ENCODE measurements around the gene GRHL1. TPM values are rescaled to one million over a fixed set of nuclear protein-coding genes. Genes with fewer than 3 reads are reported as not detected.
A peak's percentile ranks its signal among the peaks of the same experiment; 100 is the strongest.
"Not testable (repeated sequence)": the region's sequence is repeated elsewhere in the genome, so short reads cannot be mapped to it uniquely, and the experiment has no call there.

The GRHL1 gene
- total and polyA plus RNA-seq, 8 donors: 2.4 to 7.3 (median 5.5) TPM

DNA sequence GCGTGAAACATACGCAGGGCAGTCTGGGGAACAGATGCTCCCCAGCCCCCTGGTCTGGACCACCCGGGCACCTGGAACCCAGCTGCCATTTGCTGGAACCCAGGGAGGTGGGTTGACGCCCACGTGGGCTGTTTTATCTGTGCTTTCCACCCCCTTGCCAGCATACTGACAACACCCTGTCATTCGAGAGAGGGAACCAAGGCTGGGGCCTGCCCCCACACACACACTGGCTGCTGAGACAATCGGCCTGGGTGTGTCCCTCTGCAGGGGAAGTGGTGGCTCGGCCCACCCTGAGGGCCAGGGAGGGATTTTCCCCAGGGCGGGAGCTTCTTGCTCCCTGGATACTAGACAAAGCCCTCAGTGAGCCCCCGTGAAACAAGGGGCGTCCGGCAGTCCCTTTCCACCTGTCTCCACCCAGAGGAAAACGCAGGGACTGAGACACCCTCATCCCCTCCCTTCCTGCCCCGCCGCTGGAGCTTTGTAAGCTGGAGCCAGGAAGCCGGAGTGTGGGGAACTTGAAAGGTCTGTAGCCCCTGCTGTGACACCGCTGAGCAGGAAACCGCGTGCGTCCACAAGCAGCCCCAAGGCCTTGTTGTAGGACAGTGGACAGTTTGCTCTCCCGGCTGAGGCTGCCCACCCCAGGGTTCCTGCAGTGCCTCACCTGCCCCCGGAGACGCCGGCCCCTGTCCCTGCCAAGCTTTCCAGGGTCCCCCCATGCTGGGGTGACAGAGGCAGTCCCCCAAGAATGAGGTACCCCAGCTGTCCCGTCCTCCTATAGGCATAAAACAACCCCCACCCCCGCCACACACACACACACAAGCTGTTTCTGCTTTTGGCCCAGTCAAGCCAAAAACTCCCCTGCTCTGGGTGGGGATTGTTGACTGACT lies 77.7 kb downstream of the GRHL1 start:
- H3K4me1 ChIP-seq: peaks cover 10 to 34% of the 10 kb centered on the region in 2 donors
- peak in 3 of 4 donors; percentile 55 to 88 (median 84) for DNase-seq
- H3K4me3 ChIP-seq: peak overlapping the region in 1 of 2 donors; percentile 1
- TF ChIP-seq, protein P1, sequence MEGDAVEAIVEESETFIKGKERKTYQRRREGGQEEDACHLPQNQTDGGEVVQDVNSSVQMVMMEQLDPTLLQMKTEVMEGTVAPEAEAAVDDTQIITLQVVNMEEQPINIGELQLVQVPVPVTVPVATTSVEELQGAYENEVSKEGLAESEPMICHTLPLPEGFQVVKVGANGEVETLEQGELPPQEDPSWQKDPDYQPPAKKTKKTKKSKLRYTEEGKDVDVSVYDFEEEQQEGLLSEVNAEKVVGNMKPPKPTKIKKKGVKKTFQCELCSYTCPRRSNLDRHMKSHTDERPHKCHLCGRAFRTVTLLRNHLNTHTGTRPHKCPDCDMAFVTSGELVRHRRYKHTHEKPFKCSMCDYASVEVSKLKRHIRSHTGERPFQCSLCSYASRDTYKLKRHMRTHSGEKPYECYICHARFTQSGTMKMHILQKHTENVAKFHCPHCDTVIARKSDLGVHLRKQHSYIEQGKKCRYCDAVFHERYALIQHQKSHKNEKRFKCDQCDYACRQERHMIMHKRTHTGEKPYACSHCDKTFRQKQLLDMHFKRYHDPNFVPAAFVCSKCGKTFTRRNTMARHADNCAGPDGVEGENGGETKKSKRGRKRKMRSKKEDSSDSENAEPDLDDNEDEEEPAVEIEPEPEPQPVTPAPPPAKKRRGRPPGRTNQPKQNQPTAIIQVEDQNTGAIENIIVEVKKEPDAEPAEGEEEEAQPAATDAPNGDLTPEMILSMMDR (IDR thresholded peaks at IDR 0.05): no peak
- intact Hi-C loops (cut with DNase I): no loop called here
- no peaks in the 10 kb centered on the region for H3K27me3 ChIP-seq
- ATAC-seq: peak; percentile 91
- H3K9me3 ChIP-seq: no peaks in the 10 kb centered on the region
- H3K27ac ChIP-seq: peak overlapping the region; percentile 67 to 73
- H3K36me3 ChIP-seq: no peaks in the 10 kb centered on the region

DNA sequence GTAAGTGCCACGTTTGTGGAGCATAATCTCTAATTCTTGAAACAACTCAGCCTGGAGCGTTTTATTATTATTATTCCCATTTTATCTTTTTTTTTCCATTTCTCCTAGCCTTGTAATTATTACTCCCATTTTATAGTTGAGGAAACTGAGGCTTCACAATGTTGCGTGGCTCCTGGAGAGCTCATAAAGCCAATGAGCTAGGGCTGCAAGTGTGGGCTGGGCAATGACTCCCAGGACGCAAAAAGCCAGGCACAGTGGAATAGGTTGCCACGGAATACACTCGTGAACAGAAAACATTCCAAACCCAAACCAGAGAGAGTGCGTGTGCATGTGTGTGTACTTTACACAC lies 78.4 kb downstream of the GRHL1 start:
- H3K36me3 ChIP-seq: no peaks in the 10 kb centered on the region
- peak overlapping the region; percentile 67 to 73 for H3K27ac ChIP-seq
- no peaks in the 10 kb centered on the region for H3K9me3 ChIP-seq
- TF ChIP-seq, protein P1 (IDR thresholded peaks at IDR 0.05): no peak
- H3K4me1 ChIP-seq: peaks cover 15 to 40% of the 10 kb centered on the region in 2 donors
- H3K4me3 ChIP-seq: no peak overlapping the region
- DNase-seq (no peak), ATAC-seq (no peak)
- no peaks in the 10 kb centered on the region for H3K27me3 ChIP-seq
- intact Hi-C loops (cut with DNase I): no loop called here

DNA sequence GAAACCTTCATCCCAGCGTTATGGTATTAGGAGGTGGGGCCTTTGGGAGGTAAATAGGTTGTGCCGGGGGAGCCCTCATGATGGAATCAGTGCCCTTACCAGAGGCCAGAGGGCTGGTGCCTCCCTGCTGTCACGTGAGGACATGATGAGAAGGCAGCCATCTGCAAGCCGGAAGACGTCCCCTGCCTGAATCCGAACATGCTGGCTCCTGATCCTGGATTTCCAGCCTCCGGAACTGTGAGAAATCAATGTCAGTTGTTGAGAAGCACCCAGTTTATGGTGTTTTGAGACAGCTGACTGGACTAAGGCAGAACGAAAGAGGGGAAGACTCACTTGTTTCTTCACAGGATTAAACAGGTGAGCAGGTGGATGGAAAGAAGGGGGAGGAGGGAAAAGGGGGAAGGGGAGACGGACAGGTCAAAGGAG lies 78.8 kb downstream of the GRHL1 start:
- Histone ChIP-seq H3K36me3 (no peaks in the 10 kb centered on the region), H3K27ac (peak overlapping the region in 1 of 2 donors; percentile 73), H3K9me3 (no peaks in the 10 kb centered on the region), H3K4me3 (no peak overlapping the region), H3K27me3 (no peaks in the 10 kb centered on the region), H3K4me1 (peaks cover 15 to 45% of the 10 kb centered on the region in 2 donors)
- no peak for ATAC-seq
- TF ChIP-seq, protein P1 (IDR thresholded peaks at IDR 0.05): no peak
- DNase-seq: peak in 2 of 4 donors; percentile 50 to 61
- intact Hi-C loops (cut with DNase I): no loop called here

DNA sequence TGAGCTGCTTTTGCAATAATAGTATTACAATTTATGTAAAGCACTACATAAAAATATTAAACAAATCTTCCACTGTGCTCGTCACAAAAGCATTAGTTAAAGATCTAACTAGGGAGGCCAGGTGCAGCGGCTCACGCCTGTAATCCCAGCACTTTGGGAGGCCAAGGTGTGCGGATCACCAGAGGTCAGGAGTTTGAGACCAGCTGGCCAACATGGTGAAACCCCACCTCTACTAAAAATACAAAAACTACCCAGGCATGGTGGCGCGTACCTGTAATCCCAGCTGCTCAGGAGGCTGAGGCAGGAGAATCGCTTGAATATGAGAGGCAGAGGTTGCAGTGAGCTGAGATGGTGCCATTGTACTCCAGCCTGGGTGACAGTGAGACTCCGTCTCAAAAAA lies 79.3 kb downstream of the GRHL1 start:
- intact Hi-C loops (cut with DNase I); H3K4me3 ChIP-seq; ATAC-seq; H3K36me3 ChIP-seq; H3K9me3 ChIP-seq; H3K27me3 ChIP-seq: not testable (repeated sequence)
- peak in 1 of 4 donors; percentile 20 for DNase-seq
- peaks cover 19 to 50% of the 10 kb centered on the region in 2 donors for H3K4me1 ChIP-seq
- H3K27ac ChIP-seq: peak overlapping the region in 1 of 2 donors; percentile 73

DNA sequence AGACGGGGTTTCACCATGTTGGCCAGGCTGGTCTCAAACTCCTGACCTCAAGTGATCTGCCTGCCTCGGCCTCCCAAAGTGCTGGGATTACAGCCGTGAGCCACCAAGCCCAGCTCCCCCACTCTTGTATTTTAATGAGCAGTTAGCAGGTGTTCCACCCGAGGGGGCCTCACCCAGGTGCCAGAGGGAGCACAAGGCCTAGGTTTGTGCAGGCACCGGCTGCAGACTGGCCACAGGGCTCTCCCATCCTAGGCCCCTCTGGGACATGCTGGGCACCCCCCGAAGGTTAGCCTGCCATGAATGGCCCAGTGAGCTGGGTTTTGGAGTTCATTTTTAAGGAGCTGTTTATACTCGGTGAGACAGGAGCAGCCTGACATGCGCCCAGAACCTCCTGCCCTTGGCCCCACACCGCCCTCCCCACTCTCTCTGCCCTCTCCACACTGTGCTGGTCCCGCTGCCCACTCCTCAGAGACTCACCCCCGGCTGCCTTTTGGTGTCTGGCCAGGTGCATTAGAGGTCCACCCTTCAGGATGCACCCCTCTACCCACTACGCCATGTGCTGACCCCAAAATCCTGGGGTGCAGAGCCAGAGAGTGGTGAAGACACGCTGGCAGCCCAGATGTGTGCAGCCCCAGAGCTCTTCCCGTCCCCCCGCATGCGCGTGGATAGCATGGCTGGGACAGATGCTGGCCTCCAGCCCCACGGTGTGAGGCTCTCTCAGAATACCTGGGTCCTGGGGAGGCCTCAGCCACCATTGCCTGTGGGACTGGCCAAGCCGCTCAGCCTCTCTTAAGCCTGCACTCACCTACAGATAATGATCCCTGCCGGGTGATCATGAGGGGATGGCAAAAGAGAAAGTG lies 80.6 kb downstream of the GRHL1 start:
- Histone ChIP-seq H3K27me3 (no peaks in the 10 kb centered on the region), H3K36me3 (no peaks in the 10 kb centered on the region), H3K4me3 (no peak overlapping the region), H3K27ac (no peak overlapping the region), H3K9me3 (no peaks in the 10 kb centered on the region), H3K4me1 (peaks cover 32 to 63% of the 10 kb centered on the region in 2 donors)
- intact Hi-C loops (cut with DNase I): no loop called here
- TF ChIP-seq, protein P1 (IDR thresholded peaks at IDR 0.05): no peak
- DNase-seq (peak in 1 of 4 donors; percentile 62), ATAC-seq (no peak)
